Nephron progenitor cell (in vitro differentiated cells): ENCODE measurements around the gene POLD4.

Experiments used
- DNase-seq: peaks from one replicate; pipeline ENCODE4 v3.0.0; 2021
- H3K27ac Mint-ChIP-seq: 2 replicates; pipeline ENCODE4 v1.8.0; 2021; ENCODE audit warnings: mild to moderate bottlenecking, moderate library complexity, mixed read lengths
- H3K27me3 Mint-ChIP-seq: 2 replicates; pipeline ENCODE4 v1.8.0; 2021; ENCODE audit warnings: mild to moderate bottlenecking, low read depth, mixed read lengths; ENCODE audit not compliant: poor library complexity
- H3K36me3 Mint-ChIP-seq: 2 replicates; pipeline ENCODE4 v1.8.0; 2021; ENCODE audit warnings: low read depth, mixed read lengths
- H3K4me1 Mint-ChIP-seq: 2 replicates; pipeline ENCODE4 v1.8.0; 2021; ENCODE audit warnings: mixed read lengths
- H3K4me3 Mint-ChIP-seq: 2 replicates; pipeline ENCODE4 v1.8.0; 2021; ENCODE audit warnings: mild to moderate bottlenecking, moderate library complexity, mixed read lengths
- H3K9me3 Mint-ChIP-seq: 2 replicates; pipeline ENCODE4 v1.8.0; 2021; ENCODE audit warnings: mild to moderate bottlenecking, moderate library complexity, mixed read lengths
- CTCF ChIP-seq: fragments of 200-600 bp; sonication (generic); IDR thresholded peaks from 2 replicates; pipeline ENCODE4 v1.5.0; 2021; ENCODE audit warnings: antibody characterized with exemption

POLD4 gene

GRCh38 chr11:67345920-67346819, 7.2 kb downstream of the POLD4 start:
- peaks cover 12% of the 10 kb centered on the region for H3K9me3 Mint-ChIP-seq
- H3K4me1 Mint-ChIP-seq, result peaks cover 25% of the 10 kb centered on the region
- H3K4me3 Mint-ChIP-seq, result no peak overlapping the region
- no peaks in the 10 kb centered on the region for H3K36me3 Mint-ChIP-seq
- H3K27me3 Mint-ChIP-seq, result peaks cover 9% of the 10 kb centered on the region
- TF ChIP-seq CTCF, result peak; percentile 74
- no peak for DNase-seq
- H3K27ac Mint-ChIP-seq, result peak overlapping the region; percentile 44

GRCh38 chr11:67345247-67345919, 8.0 kb downstream of the POLD4 start:
- DNase-seq, result no peak
- Mint-ChIP-seq H3K4me1 (peaks cover 24% of the 10 kb centered on the region), H3K27me3 (peaks cover 6% of the 10 kb centered on the region), H3K4me3 (no peak overlapping the region), H3K36me3 (no peaks in the 10 kb centered on the region), H3K9me3 (peaks cover 12% of the 10 kb centered on the region), H3K27ac (peak overlapping the region; percentile 44)
- no peak for TF ChIP-seq CTCF

- Mint-ChIP-seq H3K27ac (peak overlapping the region; percentile 13), H3K27me3 (peaks cover 5% of the 10 kb centered on the region), H3K9me3 (peaks cover 13% of the 10 kb centered on the region)
These were observed 9.1 kb downstream of the POLD4 start for GRCh38 chr11:67344264-67344663.

DNA sequence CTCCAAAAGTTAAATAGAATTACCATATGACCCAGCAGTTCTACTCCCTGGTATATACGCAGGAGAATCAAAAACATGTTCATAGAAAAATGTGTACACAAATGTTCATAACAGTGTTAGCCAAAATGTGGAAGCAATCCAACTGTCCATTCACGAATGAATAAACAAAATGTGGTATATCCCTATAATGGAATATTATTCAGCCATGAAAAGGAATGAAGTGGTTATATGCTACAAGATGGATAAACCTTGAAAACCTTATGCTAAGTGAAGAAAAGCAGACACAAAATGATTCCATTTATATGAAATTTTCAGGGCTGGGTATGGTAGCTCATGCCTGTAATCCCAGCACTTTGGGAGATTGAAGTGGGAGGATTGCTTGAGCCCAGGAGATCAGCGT, 16.1 kb downstream of the POLD4 start:
- H3K4me3 Mint-ChIP-seq, result no peak overlapping the region
- no peak overlapping the region for H3K27ac Mint-ChIP-seq
- TF ChIP-seq CTCF, result no peak
- no peaks in the 10 kb centered on the region for H3K27me3 Mint-ChIP-seq
- H3K36me3 Mint-ChIP-seq, result peaks cover 12% of the 10 kb centered on the region
- no peaks in the 10 kb centered on the region for H3K4me1 Mint-ChIP-seq
- no peak for DNase-seq
- peaks cover 15% of the 10 kb centered on the region for H3K9me3 Mint-ChIP-seq

More at GRCh38 chr11:67344264-67344663, 9.1 kb downstream of the POLD4 start:
- TF ChIP-seq CTCF, result no peak
- no peak overlapping the region for H3K4me3 Mint-ChIP-seq
- DNase-seq, result no peak
- H3K4me1 Mint-ChIP-seq, result peaks cover 17% of the 10 kb centered on the region
- H3K36me3 Mint-ChIP-seq, result no peaks in the 10 kb centered on the region

GRCh38 chr11:67332081-67332691, 21.2 kb downstream of the POLD4 start:
- no peak overlapping the region for H3K27ac Mint-ChIP-seq
- H3K4me1 Mint-ChIP-seq, result no peaks in the 10 kb centered on the region
- H3K36me3 Mint-ChIP-seq, result peaks cover 17% of the 10 kb centered on the region
- H3K9me3 Mint-ChIP-seq, result no peaks in the 10 kb centered on the region
- peaks cover 9% of the 10 kb centered on the region for H3K27me3 Mint-ChIP-seq
- no peak overlapping the region for H3K4me3 Mint-ChIP-seq
- no peak for DNase-seq
- TF ChIP-seq CTCF, result no peak
